GM23338 (cell line): Measurements from ENCODE around the gene CEP350. TPM values are rescaled to one million over a fixed set of nuclear protein-coding genes. Genes with fewer than 3 reads are reported as not detected.

Source experiments
- CTCF ChIP-seq, 2 experiments: fragments of 200-600 bp in 1 of 2; sonication (generic) in 1 of 2; conservative IDR thresholded peaks; 2 replicates each; pipeline versions ENCODE4 v1.5.1 to v1.6.1; 2016 to 2017; ENCODE audit warnings: antibody characterized with exemption in 2 of 2, low read depth in 2 of 2, mild to moderate bottlenecking in 2 of 2, moderate library complexity in 1 of 2
- JUNB ChIP-seq: IDR thresholded peaks from one replicate; pipeline ENCODE4 v1.6.1; 2016; ENCODE audit warnings: antibody characterized with exemption; ENCODE audit not compliant: unreplicated experiment
- NANOG ChIP-seq: IDR thresholded peaks from 2 replicates; pipeline ENCODE4 v1.6.1; 2016; ENCODE audit warnings: antibody characterized with exemption, borderline replicate concordance
- POLR2AphosphoS5 ChIP-seq: IDR thresholded peaks from 2 replicates; pipeline ENCODE4 v1.6.1; 2016; ENCODE audit warnings: antibody characterized with exemption, low read depth
- STAT1 ChIP-seq: IDR thresholded peaks from one replicate; pipeline ENCODE4 v1.6.1; 2016; ENCODE audit warnings: antibody characterized with exemption; ENCODE audit not compliant: unreplicated experiment
- ZNF462 ChIP-seq: fragments of 250-450 bp; sonication (Bioruptor Pico); IDR thresholded peaks from 2 replicates; pipeline ENCODE4 v1.5.0; 2020; ENCODE audit warnings: mild to moderate bottlenecking, moderate library complexity
- polyA plus RNA-seq: library from polyadenylated mRNA; unstranded; fragments of >200 nt; fragmentation: Nextera tagmentation; extraction: Ambion mirVana; gene quantifications from 2 replicates; pipeline ENCODE4 v1.2.1, GENCODE V29; 2016
- total RNA-seq: library from RNA; depleted of rRNA; stranded (reverse); fragments of >200 nt; shearing (Covaris generic); gene quantifications from 2 replicates; pipeline ENCODE4 v1.2.3, GENCODE V29; 2014

Gene CEP350
- total and polyA plus RNA-seq, 2 experiments from 2014 or later, result 23.4 to 36.8 TPM

- TF ChIP-seq ZNF462 (CRISPR knock-in tag), result no peak
- no peak for TF ChIP-seq POLR2AphosphoS5
- TF ChIP-seq STAT1, result no peak
- no peak for TF ChIP-seq CTCF (conservative IDR thresholded peaks at IDR 0.05; ENCODE audit: low read depth in 2 of 2)
- no peak for TF ChIP-seq JUNB
- no peak for TF ChIP-seq NANOG
These were observed 92.1 kb downstream of the CEP350 start (continued) for GRCh38 chr1:180046674-180047073.
